Putamen (tissue), 1 donor: ENCODE results near the gene RNU6-8.
A peak's percentile ranks its signal among the peaks of the same experiment; 100 is the strongest.

Experiments used
- DNase-seq: peaks from one replicate; pipeline ENCODE4 v3.0.0-alpha.2; 2016; ENCODE audit warnings: low spot score

RNU6-8 gene

DNA sequence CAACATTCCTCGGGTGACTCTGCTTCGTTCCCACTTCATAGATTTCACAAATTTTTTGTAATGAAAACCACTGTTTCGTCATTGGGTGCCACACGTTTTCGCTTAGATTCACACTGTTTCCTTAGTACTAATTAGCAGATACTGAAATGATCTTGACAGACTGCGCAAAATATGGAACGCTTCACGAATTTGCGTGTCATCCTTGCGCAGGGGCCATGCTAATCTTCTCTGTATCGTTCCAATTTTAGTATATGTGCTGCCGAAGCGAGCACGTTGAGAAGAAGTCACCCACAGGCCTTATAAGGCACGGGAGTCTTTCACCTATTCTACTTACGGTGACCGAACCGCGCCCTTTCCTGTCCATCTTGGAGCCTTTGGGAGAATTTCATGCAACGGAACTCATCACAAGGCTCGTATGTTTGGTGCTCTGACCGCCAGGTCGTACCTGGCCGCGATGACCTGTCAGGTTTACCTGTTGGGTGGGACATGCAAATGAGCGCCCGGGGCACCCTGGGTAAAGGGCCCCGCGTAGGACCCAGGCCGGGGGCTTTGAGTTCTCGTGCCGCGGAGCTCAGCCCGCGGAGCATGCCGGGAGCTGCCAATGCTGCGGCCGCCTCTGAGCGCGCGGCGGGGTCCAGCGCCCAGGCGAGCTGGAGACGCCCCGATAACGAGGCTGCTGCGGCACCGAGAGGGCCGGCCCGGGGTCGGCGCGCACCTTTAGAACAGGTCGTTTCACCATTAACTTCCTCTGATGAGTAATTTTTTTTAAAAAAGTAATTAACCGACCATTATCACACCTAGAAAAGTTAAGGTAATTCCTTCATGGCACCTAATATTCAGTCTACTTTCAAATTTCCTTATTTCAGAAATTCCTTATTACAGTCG, at the start of gene RNU6-8:
RNU6-8 (minus strand) TSS at position 272 of the 885 bp plus-strand sequence.
- DNase-seq: peak; percentile 88

GRCh38 chr14:32252030-32252670, 49.1 kb upstream of the RNU6-8 start:
- DNase-seq: peak; percentile 76

DNA sequence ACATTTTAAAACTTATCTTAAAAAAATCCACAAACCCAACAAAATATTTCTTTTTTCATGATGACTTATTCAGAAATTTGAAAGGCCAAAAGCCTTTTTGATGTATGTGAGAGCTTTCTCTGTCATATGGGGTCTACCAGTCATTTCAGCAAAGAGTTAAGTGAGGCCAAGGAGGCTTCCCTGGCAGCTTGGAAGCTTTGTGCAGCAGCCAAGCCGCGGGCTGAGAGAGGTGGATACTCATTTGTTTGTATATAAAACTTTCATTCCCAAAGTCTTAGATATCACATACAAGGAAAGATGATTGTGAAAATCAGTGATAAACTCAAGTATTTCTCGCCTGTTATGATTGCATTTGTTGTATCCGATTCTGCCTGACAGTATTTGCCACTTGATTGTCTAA, 48.5 kb upstream of the RNU6-8 start:
- DNase-seq: no peak

DNA sequence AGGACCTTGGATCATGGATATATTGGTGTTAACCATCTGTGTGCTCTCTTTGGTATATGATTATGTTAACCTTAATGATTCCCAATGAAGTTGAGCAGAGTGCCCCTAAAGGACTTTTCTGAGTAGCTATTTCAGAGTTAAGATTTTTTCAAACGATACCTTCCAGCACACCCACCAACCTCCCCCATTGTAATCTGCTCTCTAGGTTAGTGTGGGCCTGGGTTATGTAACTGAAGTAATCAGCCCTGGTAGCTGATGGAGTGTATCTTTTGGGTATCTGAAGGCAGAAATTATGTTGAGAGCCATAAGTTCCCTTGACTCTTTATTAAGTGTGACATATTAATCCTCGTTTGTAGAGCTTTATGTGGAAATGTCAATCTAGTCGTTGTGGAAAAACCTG, 47.6 kb upstream of the RNU6-8 start:
- DNase-seq: peak; percentile 47

GRCh38 chr14:32249780-32250179, 46.7 kb upstream of the RNU6-8 start:
- DNase-seq: no peak

GRCh38 chr14:32249371-32249770, 46.3 kb upstream of the RNU6-8 start:
- DNase-seq: no peak

GRCh38 chr14:32246751-32247150, 43.7 kb upstream of the RNU6-8 start:
- DNase-seq: no peak

DNA sequence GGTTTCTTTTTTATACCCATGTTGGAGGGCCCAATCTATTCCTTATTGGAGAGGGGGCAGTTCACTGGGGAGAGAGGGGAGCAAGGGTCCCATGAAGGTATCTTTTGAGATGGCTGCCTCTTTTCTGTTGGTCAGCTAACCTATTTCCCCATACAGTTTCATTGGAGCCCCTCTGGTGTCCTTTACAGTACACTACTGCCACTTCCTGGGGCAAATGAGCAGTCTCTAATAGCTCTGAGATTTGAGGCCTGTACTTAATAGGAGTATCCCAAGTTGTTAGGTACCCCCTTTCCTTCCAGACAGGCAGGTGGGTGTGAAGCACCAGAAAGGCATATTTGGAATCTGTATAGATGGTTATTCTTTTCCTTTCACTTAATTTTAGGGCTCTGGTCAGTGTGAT, 41.3 kb upstream of the RNU6-8 start:
- no peak for DNase-seq

- no peak for DNase-seq
Measured at GRCh38 chr14:32233260-32233659, 30.2 kb upstream of the RNU6-8 start.

GRCh38 chr14:32232481-32232880, 29.4 kb upstream of the RNU6-8 start:
- DNase-seq: no peak

DNA sequence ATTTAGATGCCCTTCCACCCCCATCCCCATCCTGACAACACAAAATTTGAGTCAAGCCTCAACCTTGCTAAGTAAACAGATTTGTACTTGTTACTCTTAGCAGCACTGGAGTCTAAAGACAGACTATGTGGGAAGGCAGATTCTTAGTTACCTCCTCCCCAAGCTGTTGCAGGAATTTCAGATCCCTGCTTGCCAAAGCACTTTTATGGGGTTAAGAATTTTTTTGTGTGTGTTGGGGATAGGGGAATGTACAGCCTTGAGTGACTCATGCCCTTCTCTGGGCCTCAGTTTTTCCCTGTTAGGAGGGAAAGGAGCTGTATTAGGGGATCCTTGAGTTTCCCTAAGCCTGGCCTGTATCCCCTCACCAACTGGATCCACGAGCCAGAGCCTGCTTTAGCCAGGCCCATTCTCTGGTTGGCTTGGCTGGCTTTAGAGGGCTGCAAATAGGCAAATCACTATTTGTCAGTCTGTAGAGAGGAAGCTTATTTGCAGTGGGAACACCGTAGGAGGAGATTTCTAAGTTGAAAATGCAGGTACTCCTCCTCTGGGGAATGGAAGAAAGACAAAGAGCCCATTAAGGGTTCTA, 27.7 kb upstream of the RNU6-8 start:
- no peak for DNase-seq

DNA sequence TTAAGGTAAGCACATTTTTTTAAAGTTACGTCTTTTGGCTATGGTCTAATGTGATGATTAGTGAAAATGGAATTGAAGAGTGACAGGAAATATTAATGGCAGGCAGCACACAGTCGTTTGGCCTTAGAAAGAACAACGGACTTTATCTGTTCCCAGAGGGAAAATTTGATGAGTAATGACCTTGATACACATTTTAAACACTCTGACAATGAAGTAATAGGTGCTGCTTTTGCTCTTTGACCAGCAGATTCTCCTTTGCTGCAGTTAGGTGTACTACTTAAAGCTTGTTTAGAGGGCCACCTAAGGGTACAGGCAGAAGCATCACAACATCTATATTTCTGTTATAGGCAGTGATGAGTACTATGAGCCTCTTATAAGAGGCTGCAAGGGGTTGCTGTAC, 27.1 kb upstream of the RNU6-8 start:
- DNase-seq: no peak

GRCh38 chr14:32226056-32226455, 23.0 kb upstream of the RNU6-8 start:
- no peak for DNase-seq

DNA sequence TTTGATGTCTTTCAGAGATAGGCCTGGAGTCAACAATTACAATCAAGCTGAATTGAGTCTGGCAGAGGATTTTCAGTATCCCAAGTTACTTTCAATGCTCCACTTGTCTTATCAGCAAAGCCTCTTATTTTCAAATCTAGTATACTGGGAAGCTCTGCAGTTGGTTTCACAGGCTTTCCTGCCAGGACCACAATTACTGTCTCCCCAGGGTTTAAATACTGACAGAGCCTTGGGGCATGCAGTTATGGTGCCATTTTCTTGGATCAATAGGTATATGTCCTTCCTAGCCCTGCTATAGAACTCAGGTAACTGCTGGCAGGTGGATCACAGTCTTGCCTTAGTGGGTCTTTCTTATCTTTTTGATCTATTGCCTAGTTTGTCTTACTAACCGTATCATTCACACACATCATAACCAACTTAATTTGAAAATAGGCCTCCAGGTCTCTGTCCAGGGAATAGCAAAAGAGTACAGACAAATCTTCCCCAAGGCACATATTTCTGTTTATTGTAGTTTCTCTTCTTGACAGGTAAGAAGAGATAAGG, 22.4 kb upstream of the RNU6-8 start:
- DNase-seq: no peak

GRCh38 chr14:32224737-32225377, 21.8 kb upstream of the RNU6-8 start:
- no peak for DNase-seq

DNA sequence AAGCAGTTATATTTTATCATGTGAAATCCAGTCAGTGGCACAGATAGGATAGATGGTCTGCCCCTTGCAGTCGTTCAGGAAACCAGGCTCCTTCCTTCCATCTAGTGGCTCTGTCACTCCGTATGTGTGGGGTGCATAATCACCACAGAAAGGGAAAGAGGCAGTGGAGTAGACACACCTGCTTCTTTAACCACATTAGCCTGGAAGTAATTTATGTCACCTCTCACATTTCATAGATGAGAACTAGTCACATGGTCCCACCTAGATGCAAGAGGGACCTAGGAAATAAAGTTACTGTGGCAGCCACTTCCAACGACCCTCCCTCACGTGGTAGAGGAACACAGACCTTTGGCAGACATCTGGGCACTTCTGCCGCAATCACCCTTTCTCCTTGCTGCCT, 14.2 kb upstream of the RNU6-8 start:
- no peak for DNase-seq

GRCh38 chr14:32212833-32213232, 9.8 kb upstream of the RNU6-8 start:
- no peak for DNase-seq

- DNase-seq: no peak
Measured at GRCh38 chr14:32211068-32211404, 8.0 kb upstream of the RNU6-8 start.

GRCh38 chr14:32209471-32209870, 6.4 kb upstream of the RNU6-8 start:
- DNase-seq: no peak

- DNase-seq: no peak
Measured at GRCh38 chr14:32208490-32208889, 5.4 kb upstream of the RNU6-8 start.

- no peak for DNase-seq
Measured at GRCh38 chr14:32206552-32206951, 3.5 kb upstream of the RNU6-8 start.

GRCh38 chr14:32205984-32206383, 2.9 kb upstream of the RNU6-8 start:
- no peak for DNase-seq

- DNase-seq: no peak
Measured at GRCh38 chr14:32205554-32205953, 2.5 kb upstream of the RNU6-8 start.
